Measurements from ENCODE around the gene ZNF292.

DNA sequence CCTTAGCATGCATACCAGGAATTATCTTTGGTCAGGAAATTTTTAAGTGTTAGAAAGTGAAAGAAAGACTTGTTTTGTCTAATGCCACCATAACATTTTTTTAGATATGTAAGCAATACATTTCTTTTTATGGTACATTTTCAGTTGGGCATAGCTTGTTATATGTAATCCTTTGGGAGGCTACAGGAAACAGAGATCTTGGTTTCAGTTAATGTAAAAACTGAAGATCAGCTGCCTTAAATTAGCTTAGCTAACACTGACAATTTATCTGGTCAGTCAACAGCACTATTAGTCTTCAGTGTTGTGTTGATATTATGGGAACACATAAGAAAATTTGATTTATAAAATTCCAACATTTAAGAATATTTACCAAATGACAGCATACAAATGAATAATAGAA is 88.4 kb downstream of the ZNF292 start:
- TF ChIP-seq FOXA1 (IDR thresholded peaks at IDR 0.05): no peak
- no peak for TF ChIP-seq ELF4 (IDR thresholded peaks at IDR 0.05)
- no peak for TF ChIP-seq HDGF (IDR thresholded peaks at IDR 0.05; ENCODE audit: borderline replicate concordance)
- no peak for TF ChIP-seq SP1 (IDR thresholded peaks at IDR 0.05)
- no peak for TF ChIP-seq FOXM1 (IDR thresholded peaks at IDR 0.05; ENCODE audit: borderline replicate concordance)
- no peak for TF ChIP-seq L3MBTL2 (conservative IDR thresholded peaks at IDR 0.05)
- no peak for TF ChIP-seq TARDBP (IDR thresholded peaks at IDR 0.05)
- TF ChIP-seq NFRKB (IDR thresholded peaks at IDR 0.05): no peak
- no peak for TF ChIP-seq FOXK2 (IDR thresholded peaks at IDR 0.05)

Measured in HEK293T (cell line).